OCI-LY1 (cell line): ENCODE results near the gene BSPRY.

Experiments used
- CTCF ChIP-seq: fragments of 200-600 bp; sonication (generic), shearing (Covaris generic); IDR thresholded peaks from 2 replicates; pipeline ENCODE4 v1.5.1; 2017; ENCODE audit warnings: mild to moderate bottlenecking, antibody characterized with exemption, low read length, moderate library complexity, mixed read lengths
- EZH2 ChIP-seq: fragments of 200-600 bp; sonication (generic), shearing (Covaris generic); IDR thresholded peaks from 2 replicates; pipeline ENCODE4 v1.8.0; 2017; ENCODE audit warnings: borderline replicate concordance, mixed run types, mild to moderate bottlenecking, antibody characterized with exemption, low read length, moderate library complexity, mixed read lengths

GRCh38 chr9:113361304-113362018 lies 12.1 kb downstream of the BSPRY start:
- TF ChIP-seq EZH2 (no peak), CTCF (no peak)
